Left ventricle myocardium inferior (tissue), 1 donor: Measurements from ENCODE around the gene ARIH2. TPM values are rescaled to one million over a fixed set of nuclear protein-coding genes. Genes with fewer than 3 reads are reported as not detected.

Source experiments
- DNase-seq: peaks from one replicate; pipeline ENCODE4 v3.0.0-alpha.2; 2020
- H3K27ac ChIP-seq: fragments of 200-600 bp; replicated peaks from 2 replicates; pipeline ENCODE4 v1.8.0; 2021
- H3K27me3 ChIP-seq: fragments of 200-600 bp; 2 replicates; pipeline ENCODE4 v1.8.0; 2021; ENCODE audit warnings: low read depth
- H3K36me3 ChIP-seq: fragments of 200-600 bp; 2 replicates; pipeline ENCODE4 v1.8.0; 2021
- H3K4me1 ChIP-seq: fragments of 200-600 bp; 2 replicates; pipeline ENCODE4 v1.8.0; 2021
- H3K4me3 ChIP-seq: fragments of 200-600 bp; 2 replicates; pipeline ENCODE4 v1.8.0; 2021; ENCODE audit warnings: mild to moderate bottlenecking, moderate library complexity
- H3K9me3 ChIP-seq: fragments of 200-600 bp; replicated peaks from 2 replicates; pipeline ENCODE4 v1.8.0; 2021
- intact Hi-C: fragments of 100-400 bp; cut with micrococcal nuclease; formaldehyde crosslinking; loops from one replicate; pipeline ENCODE4 v1.11.0; 2022
- total RNA-seq: library from RNA; stranded (reverse); fragmentation: NEBNext Ultra II Directional; extraction: Animal tissue kit (Norgen Biotek cat#: 25700); gene quantifications from one replicate; pipeline ENCODE4 v1.2.1, GENCODE V29; 2021
- TF ChIP-seq, protein P1 (sequence below): fragments of 200-600 bp; IDR thresholded peaks from 2 replicates; pipeline ENCODE4 v1.8.0; 2021; ENCODE audit warnings: antibody characterized with exemption, mild to moderate bottlenecking, borderline replicate concordance
- donor health status: DM: no; HTN: yes; CAD: no; lungs with severe emphysema.

Gene ARIH2
- total RNA-seq, 1 donor from 2014 or later = 180 TPM

DNA sequence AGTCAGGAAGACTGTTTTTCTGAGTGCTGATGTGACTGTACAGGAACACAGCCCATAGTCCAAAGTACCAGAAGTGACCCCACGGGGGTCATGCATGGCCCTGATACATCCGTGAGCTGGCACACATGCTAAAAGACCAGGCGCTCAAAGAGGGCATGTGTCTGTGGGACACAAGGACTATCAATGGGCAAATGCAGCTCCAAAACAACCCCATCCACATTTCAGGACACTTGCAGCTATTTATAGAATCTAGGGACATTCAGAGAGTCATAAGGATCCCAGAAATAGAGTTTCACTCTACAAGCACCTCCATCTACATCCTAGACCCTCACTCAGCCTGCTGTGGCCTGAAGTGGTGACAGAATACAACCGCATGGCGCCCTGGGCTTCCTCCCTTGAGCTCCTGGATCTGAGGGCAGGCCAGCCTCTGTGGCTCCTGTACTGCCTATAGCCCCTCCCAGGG lies 37.0 kb upstream of the ARIH2 start:
- no peaks in the 10 kb centered on the region for H3K27me3 ChIP-seq
- peaks cover 78% of the 10 kb centered on the region for H3K36me3 ChIP-seq
- H3K4me3 ChIP-seq = no peak overlapping the region
- no peaks in the 10 kb centered on the region for H3K9me3 ChIP-seq
- H3K4me1 ChIP-seq = peaks cover 23% of the 10 kb centered on the region
- DNase-seq = no peak
- intact Hi-C loops = no loop called here
- TF ChIP-seq, protein P1, sequence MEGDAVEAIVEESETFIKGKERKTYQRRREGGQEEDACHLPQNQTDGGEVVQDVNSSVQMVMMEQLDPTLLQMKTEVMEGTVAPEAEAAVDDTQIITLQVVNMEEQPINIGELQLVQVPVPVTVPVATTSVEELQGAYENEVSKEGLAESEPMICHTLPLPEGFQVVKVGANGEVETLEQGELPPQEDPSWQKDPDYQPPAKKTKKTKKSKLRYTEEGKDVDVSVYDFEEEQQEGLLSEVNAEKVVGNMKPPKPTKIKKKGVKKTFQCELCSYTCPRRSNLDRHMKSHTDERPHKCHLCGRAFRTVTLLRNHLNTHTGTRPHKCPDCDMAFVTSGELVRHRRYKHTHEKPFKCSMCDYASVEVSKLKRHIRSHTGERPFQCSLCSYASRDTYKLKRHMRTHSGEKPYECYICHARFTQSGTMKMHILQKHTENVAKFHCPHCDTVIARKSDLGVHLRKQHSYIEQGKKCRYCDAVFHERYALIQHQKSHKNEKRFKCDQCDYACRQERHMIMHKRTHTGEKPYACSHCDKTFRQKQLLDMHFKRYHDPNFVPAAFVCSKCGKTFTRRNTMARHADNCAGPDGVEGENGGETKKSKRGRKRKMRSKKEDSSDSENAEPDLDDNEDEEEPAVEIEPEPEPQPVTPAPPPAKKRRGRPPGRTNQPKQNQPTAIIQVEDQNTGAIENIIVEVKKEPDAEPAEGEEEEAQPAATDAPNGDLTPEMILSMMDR = no peak
- H3K27ac ChIP-seq = peak overlapping the region; percentile 64

DNA sequence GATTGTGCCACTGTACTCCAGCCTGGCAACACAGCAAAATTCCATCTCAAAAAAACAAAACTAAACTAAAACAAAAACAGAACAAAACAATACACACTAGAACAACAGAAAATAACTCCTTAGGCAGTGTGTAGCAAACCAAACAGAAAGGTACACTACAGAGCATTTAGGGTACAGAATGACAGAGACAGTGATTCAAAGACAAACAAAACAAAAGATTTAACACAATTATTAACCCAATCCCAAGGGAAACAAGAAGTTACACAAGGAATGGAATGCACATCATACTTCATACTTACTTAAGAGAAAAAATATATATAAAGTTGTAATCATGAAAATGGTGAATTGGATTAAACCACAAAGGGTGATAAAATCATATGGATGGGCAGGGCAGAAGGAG lies 32.9 kb upstream of the ARIH2 start:
- H3K4me3 ChIP-seq = no peak overlapping the region
- TF ChIP-seq, protein P1 = no peak
- DNase-seq = no peak
- intact Hi-C loops = no loop called here
- H3K27me3 ChIP-seq = no peaks in the 10 kb centered on the region
- no peak overlapping the region for H3K27ac ChIP-seq
- no peaks in the 10 kb centered on the region for H3K9me3 ChIP-seq
- peaks cover 76% of the 10 kb centered on the region for H3K36me3 ChIP-seq
- H3K4me1 ChIP-seq = peaks cover 20% of the 10 kb centered on the region

DNA sequence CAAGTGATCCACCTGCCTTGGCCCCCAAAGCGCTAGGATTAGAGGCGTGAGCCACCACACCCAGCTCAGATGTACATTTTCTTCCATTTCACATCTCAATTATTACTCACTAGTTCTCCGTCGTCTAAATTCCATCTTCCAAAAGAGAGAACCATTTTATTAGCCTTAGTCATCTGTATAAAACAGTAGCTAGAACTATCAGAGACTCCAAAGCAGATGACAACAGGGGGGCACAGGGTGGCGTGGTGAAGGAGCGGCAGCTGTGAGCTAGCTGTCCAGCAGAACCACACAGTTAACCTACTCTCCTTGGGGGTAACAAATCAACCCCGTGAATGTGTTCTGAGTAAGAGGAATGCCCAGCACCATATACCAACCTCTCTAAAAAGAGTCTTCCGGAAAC lies 27.0 kb upstream of the ARIH2 start:
- no peak overlapping the region for H3K27ac ChIP-seq
- TF ChIP-seq, protein P1 = no peak
- no peak overlapping the region for H3K4me3 ChIP-seq
- intact Hi-C loops = no loop called here
- peaks cover 6% of the 10 kb centered on the region for H3K4me1 ChIP-seq
- no peaks in the 10 kb centered on the region for H3K9me3 ChIP-seq
- peaks cover 43% of the 10 kb centered on the region for H3K36me3 ChIP-seq
- H3K27me3 ChIP-seq = no peaks in the 10 kb centered on the region
- DNase-seq = no peak

DNA sequence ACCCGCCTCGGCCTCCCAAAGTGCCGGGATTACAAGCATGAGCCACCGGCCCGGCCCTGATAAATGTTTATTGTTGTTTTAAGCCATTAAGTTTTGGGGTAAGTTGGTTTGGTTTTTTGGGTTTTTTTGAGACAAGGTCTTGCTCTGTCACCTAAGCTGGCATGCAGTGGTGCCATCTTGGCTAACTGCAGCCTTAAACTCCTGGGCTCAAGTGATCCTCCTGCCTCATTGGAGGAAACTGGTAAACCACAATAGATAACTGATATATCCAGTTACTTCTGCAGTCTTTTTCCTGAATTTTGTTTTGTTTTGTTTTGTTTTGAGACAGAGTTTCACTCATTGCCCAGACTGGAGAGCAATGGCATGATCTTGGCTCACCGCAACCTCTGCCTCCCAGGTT lies 24.1 kb upstream of the ARIH2 start:
- DNase-seq = no peak
- TF ChIP-seq, protein P1 = no peak
- intact Hi-C loops = no loop called here
- Histone ChIP-seq H3K27me3 (no peaks in the 10 kb centered on the region), H3K4me3 (no peak overlapping the region), H3K27ac (no peak overlapping the region), H3K4me1 (peaks cover 32% of the 10 kb centered on the region), H3K36me3 (peaks cover 23% of the 10 kb centered on the region), H3K9me3 (no peaks in the 10 kb centered on the region)

DNA sequence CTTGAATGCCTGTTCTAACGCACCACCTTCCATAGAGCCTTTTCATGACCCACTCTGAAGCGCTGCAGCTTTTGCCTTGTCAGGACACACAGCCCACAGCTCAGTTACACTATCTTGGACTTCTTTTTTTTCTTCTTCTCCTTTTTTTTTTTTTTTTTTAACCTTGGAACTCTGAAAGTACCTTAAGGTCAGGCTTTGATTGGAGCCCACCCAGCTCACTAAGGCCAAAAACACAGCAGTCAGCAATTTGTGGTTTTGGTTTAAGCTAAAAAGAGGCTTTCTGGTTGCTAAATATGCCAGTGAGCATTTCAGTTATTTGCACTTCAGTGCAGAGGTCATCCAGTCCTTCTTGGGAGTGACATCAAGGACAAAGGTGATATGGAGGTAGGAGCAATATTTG lies 21.7 kb upstream of the ARIH2 start:
- Histone ChIP-seq H3K27ac (peak overlapping the region; percentile 89), H3K4me1 (peaks cover 32% of the 10 kb centered on the region), H3K4me3 (peak overlapping the region; percentile 75), H3K27me3 (no peaks in the 10 kb centered on the region), H3K9me3 (no peaks in the 10 kb centered on the region), H3K36me3 (peaks cover 2% of the 10 kb centered on the region)
- TF ChIP-seq, protein P1 = no peak
- no peak for DNase-seq
- intact Hi-C loops = no loop called here
